ENCODE results near the gene SIL1.
"Not testable (repeated sequence)": the region's sequence is repeated elsewhere in the genome, so short reads cannot be mapped to it uniquely, and the experiment has no call there.

Gene SIL1

GRCh38 chr5:139177809-139178588 is 20.2 kb downstream of the SIL1 start:
- in situ Hi-C loops (cut with MboI; ENCODE audit: low sequenced_read_pairs) = no loop called here

DNA sequence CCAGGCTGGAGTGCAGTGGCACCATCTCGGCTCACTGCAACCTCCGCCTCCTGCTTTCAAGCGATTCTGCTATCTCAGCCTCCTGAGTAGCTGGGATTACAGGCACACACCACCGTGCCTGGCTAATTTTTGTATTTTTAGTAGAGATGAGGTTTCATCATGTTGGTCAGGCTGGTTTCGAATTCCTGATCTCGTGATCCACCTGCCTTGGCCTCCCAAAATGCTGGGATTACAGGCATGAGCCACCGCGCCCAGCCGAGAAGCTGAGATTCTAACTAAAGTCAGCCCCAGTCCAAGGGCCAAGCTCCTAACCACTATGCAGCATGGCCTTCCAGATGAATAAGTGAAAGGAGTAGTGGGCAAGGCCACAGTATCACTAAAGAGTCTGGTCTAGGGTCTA is 20.9 kb downstream of the SIL1 start:
- in situ Hi-C loops (cut with MboI; ENCODE audit: low sequenced_read_pairs) = not testable (repeated sequence)

GRCh38 chr5:139174382-139174781 is 23.8 kb downstream of the SIL1 start:
- in situ Hi-C loops (cut with MboI; ENCODE audit: low sequenced_read_pairs) = not testable (repeated sequence)

- in situ Hi-C loops (cut with MboI; ENCODE audit: low sequenced_read_pairs) = no loop called here
These were observed 26.3 kb downstream of the SIL1 start for GRCh38 chr5:139171779-139172404.

- in situ Hi-C loops (cut with MboI; ENCODE audit: low sequenced_read_pairs) = no loop called here
These were observed 30.0 kb downstream of the SIL1 start for GRCh38 chr5:139167952-139168720.

DNA sequence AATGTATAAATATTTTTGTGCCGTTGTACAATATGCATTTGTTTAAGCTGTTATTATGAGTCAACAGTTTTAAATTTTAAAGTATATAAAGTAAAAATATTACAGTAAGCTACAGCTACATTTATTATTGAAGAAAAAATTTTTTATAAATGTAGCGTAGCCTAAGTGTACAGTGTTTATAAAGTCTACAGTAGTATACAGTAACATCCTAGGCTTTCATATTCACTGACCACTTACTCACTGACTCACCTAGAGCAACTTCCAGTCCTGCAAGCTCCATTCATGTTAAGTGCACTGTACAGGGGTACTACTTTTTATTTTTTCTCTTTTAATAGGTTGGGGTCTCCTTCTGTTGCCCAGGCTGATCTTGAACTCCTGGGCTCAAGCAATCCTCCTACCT is 30.6 kb downstream of the SIL1 start:
- in situ Hi-C loops (cut with MboI; ENCODE audit: low sequenced_read_pairs) = no loop called here

- in situ Hi-C loops (cut with MboI; ENCODE audit: low sequenced_read_pairs) = no loop called here
These were observed 31.1 kb downstream of the SIL1 start for GRCh38 chr5:139167063-139167462.

GRCh38 chr5:139164897-139165296 is 33.3 kb downstream of the SIL1 start:
- in situ Hi-C loops (cut with MboI; ENCODE audit: low sequenced_read_pairs) = not testable (repeated sequence)

- in situ Hi-C loops (cut with MboI; ENCODE audit: low sequenced_read_pairs) = no loop called here
These were observed 34.1 kb downstream of the SIL1 start for GRCh38 chr5:139164020-139164419.

DNA sequence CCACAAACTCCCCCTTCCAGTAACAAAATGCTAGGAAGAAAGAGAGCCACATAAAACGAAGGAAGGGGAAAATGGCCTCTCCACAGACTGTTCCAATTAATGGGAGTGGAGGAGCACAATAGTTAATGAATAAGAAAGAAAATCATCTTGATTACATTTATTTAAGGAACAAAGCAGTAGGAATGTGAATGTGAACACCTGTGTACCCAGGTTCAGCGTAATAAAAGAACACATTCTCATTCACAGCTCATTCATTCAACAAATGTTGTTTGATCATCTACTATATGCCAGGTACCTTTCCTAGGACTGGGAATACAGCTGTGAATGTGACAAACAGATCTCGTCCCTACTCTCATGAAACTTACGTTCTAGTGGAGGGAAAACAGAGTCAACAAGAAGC is 35.7 kb downstream of the SIL1 start:
- in situ Hi-C loops (cut with MboI; ENCODE audit: low sequenced_read_pairs) = no loop called here

GRCh38 chr5:139158791-139159190 is 39.4 kb downstream of the SIL1 start:
- in situ Hi-C loops (cut with MboI; ENCODE audit: low sequenced_read_pairs) = no loop called here

- in situ Hi-C loops (cut with MboI; ENCODE audit: low sequenced_read_pairs) = no loop called here
These were observed 40.6 kb downstream of the SIL1 start for GRCh38 chr5:139157556-139157955.

DNA sequence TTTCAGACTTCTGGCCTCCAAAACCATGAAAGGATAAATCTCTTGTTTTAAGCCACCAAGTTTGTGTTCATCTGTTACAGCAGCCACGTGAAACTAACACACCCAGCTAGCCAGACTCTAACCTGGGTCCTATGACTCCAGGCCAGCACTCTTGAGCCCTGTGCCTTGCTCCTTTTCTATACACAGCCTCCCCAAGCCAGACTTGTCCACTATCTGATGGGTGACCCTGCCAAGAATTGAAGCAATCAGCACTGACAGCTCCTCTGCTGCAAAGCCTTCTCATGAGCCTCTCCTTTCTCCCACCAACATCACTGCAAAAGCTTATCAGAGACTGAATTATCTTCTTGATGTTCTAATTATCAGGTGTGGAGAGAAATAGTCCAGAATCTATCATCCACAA is 41.4 kb downstream of the SIL1 start:
- in situ Hi-C loops (cut with MboI; ENCODE audit: low sequenced_read_pairs) = no loop called here

DNA sequence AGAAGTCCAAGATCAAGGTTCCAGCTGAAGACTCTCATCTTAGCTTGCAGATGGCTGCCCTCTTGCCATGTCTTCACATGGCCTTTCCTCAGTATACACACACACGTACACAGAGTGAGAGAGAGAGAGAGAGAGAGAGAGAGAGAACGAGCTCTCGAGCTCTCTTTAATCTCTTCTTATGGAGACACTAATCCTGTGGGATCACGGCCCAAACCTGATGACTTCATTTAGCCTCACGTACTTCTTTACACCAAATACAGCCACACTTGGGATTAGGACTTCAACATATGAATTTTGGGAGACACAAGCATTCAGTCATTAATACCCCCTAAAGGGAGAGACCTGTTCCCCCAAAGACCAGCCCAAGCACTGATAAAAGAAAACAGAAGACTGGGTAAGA is 42.8 kb downstream of the SIL1 start:
- in situ Hi-C loops (cut with MboI; ENCODE audit: low sequenced_read_pairs) = no loop called here

DNA sequence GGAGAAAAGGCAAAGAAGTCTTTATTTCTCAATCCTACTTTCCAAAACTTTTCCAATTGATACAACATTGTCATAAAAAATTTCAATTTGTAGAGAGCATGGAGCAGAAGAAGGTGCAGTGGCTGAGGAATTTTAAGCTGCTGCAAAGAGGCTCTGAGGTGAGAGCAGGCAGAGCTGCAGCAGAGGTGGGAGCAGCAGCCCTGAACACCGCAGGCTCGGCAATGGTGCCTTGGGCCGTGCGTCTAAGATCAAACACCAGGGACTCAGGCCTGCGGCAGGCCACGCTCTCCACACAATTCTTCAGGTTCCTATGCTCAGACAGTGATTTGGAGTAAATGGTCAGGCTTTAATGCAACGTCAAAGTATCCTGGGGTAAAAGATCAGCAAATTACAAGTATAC is 46.3 kb downstream of the SIL1 start:
- in situ Hi-C loops (cut with MboI; ENCODE audit: low sequenced_read_pairs) = no loop called here

GRCh38 chr5:139150367-139150999 is 47.7 kb downstream of the SIL1 start:
- in situ Hi-C loops (cut with MboI; ENCODE audit: low sequenced_read_pairs) = no loop called here

DNA sequence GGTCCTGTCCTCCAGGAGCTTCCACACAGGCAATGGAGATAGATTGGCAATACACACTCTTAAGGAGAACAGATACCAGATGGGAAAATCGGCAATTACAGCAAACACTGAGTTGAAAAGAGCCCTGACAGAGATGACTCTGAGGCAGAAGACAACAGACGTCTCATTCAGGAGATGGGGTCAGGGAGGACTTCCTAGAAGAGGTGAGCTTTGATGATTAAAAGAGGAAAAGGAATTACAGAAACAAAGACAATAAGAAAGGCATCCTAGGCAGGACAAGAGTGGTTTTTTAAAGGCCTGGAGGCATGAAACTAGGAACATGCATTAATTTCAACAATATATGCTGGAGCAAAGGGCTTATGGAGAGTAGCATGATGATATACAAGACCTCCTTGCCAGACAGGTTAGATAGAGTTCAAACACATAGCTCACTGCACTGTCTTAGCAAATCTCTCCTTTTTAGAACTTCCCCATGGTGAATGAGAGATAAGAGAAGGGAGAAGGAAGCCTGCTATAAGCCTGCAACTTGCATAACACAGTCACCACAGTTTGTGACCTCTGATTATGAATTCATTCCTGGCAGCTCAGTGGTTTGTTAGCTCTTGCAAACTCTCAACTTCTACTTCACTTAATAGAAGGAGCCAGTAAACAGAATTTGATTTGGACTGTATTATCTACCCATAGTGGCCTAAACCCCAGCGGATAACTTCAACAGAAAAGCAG is 48.5 kb downstream of the SIL1 start:
- in situ Hi-C loops (cut with MboI; ENCODE audit: low sequenced_read_pairs) = no loop called here

GRCh38 chr5:139148986-139149385 is 49.2 kb downstream of the SIL1 start:
- in situ Hi-C loops (cut with MboI; ENCODE audit: low sequenced_read_pairs) = no loop called here

DNA sequence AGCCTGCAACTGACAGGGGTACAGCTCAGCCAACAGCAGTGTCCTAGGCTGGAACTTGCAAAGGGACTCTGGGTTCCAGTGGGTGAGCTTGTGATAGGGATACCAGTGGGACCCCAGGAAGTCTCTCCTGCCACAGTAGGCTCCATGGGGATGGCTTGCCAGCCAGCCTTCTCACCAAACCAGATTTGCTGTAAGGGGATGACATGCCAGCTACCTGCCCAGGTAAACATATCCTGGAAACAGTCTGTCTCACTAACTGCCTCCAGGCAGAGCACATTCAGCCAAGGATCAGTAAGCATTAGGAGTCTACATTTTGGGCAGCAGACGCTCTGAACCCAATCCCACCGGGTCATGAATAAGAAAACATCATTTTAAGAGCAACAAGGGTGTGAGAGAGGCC is 49.9 kb downstream of the SIL1 start:
- in situ Hi-C loops (cut with MboI; ENCODE audit: low sequenced_read_pairs) = no loop called here

- in situ Hi-C loops (cut with MboI; ENCODE audit: low sequenced_read_pairs) = no loop called here
These were observed 50.6 kb downstream of the SIL1 start for GRCh38 chr5:139147483-139148087.
